Neuronal stem cell (in vitro differentiated cells): Measurements from ENCODE around the gene CREB5.

Experiments
- DNase-seq: peaks from one replicate; pipeline ENCODE4 v3.0.0-alpha.2; 2013; ENCODE audit warnings: low spot score
- H2AFZ ChIP-seq: one replicate; pipeline ENCODE4 v1.6.1; 2013; ENCODE audit warnings: mild to moderate bottlenecking, low read length, inconsistent platforms
- H2AK5ac ChIP-seq: 2 replicates; pipeline ENCODE4 v1.6.1; 2013; ENCODE audit warnings: low read depth, mild to moderate bottlenecking, inconsistent platforms, low read length, moderate library complexity, mixed read lengths
- H2BK120ac ChIP-seq: 2 replicates; pipeline ENCODE4 v1.6.1; 2013; ENCODE audit warnings: low read depth, mild to moderate bottlenecking, inconsistent platforms, low read length, moderate library complexity, mixed read lengths
- H2BK12ac ChIP-seq: one replicate; pipeline ENCODE4 v1.6.1; 2013; ENCODE audit warnings: low read length, inconsistent platforms
- H2BK15ac ChIP-seq: 2 replicates; pipeline ENCODE4 v1.6.1; 2013; ENCODE audit warnings: mild to moderate bottlenecking, low read length, inconsistent platforms, mixed read lengths
- H2BK5ac ChIP-seq: one replicate; pipeline ENCODE4 v1.6.1; 2013; ENCODE audit warnings: inconsistent platforms, mild to moderate bottlenecking, low read length, moderate library complexity
- H3K14ac ChIP-seq: one replicate; pipeline ENCODE4 v1.6.1; 2013; ENCODE audit warnings: low read length, inconsistent platforms
- H3K18ac ChIP-seq: 2 replicates; pipeline ENCODE4 v1.6.1; 2013; ENCODE audit warnings: low read length, inconsistent platforms
- H3K23ac ChIP-seq: 2 replicates; pipeline ENCODE4 v1.6.1; 2013; ENCODE audit warnings: low read depth, mild to moderate bottlenecking, mixed read lengths, low read length, inconsistent platforms; ENCODE audit not compliant: poor library complexity
- H3K27ac ChIP-seq: replicated peaks from 3 replicates; pipeline ENCODE4 v1.5.1; 2013; ENCODE audit warnings: low read length, inconsistent platforms
- H3K27me3 ChIP-seq, 3 experiments: 2 replicates each; pipeline ENCODE4 v1.6.1; 2013; ENCODE audit warnings: low read length in 3 of 3, mild to moderate bottlenecking in 2 of 3, inconsistent platforms in 1 of 3, low read depth in 1 of 3, mixed read lengths in 1 of 3, moderate library complexity in 1 of 3; ENCODE audit not compliant: control insufficient read depth in 3 of 3, insufficient read depth in 3 of 3
- H3K36me3 ChIP-seq, 2 donors: replicated peaks in 1 of 2; 2 replicates each; pipeline ENCODE4 v1.6.1; 2013; ENCODE audit warnings: low read length in 2 of 2; ENCODE audit not compliant: control insufficient read depth in 2 of 2, insufficient read depth in 2 of 2
- H3K4ac ChIP-seq: 2 replicates; pipeline ENCODE4 v1.6.1; 2013; ENCODE audit warnings: inconsistent platforms, mild to moderate bottlenecking, low read length, moderate library complexity
- H3K4me1 ChIP-seq, 2 donors: 1 replicate in 1 of 2; 2 replicates in 1 of 2; pipeline ENCODE4 v1.6.1; 2013; ENCODE audit warnings: low read length in 2 of 2, low read depth in 1 of 2; ENCODE audit not compliant: control insufficient read depth in 2 of 2, insufficient read depth in 1 of 2
- H3K4me2 ChIP-seq: one replicate; pipeline ENCODE4 v1.6.1; 2013; ENCODE audit warnings: mild to moderate bottlenecking, low read length, inconsistent platforms; ENCODE audit not compliant: insufficient read depth, poor library complexity, severe bottlenecking
- H3K4me3 ChIP-seq, 2 donors: 2 replicates each; pipeline ENCODE4 v1.5.1; 2013; ENCODE audit warnings: low read length in 2 of 2, mild to moderate bottlenecking in 2 of 2, inconsistent platforms in 1 of 2, moderate library complexity in 1 of 2
- H3K79me1 ChIP-seq: one replicate; pipeline ENCODE4 v1.6.1; 2013; ENCODE audit warnings: low read depth, mild to moderate bottlenecking, inconsistent platforms, low read length, moderate library complexity
- H3K9ac ChIP-seq: one replicate; pipeline ENCODE4 v1.6.1; 2013; ENCODE audit warnings: mild to moderate bottlenecking, low read depth, low read length, inconsistent platforms; ENCODE audit not compliant: poor library complexity
- H3K9me3 ChIP-seq, 2 donors: replicated peaks in 1 of 2; 2 replicates each; pipeline versions ENCODE3 to v1.6.1; 2013; ENCODE audit warnings: low read length in 2 of 2, mild to moderate bottlenecking in 2 of 2, inconsistent platforms in 1 of 2, low read depth in 1 of 2, mixed read lengths in 1 of 2, moderate library complexity in 1 of 2; ENCODE audit not compliant: control insufficient read depth in 2 of 2, insufficient read depth in 1 of 2
- H4K8ac ChIP-seq: one replicate; pipeline ENCODE4 v1.6.1; 2013; ENCODE audit warnings: low read depth, mild to moderate bottlenecking, inconsistent platforms, low read length, moderate library complexity
- H4K91ac ChIP-seq: one replicate; pipeline ENCODE4 v1.6.1; 2013; ENCODE audit warnings: low read length, low read depth, mild to moderate bottlenecking, inconsistent platforms; ENCODE audit not compliant: poor library complexity
- WGBS, 2 donors: extraction: QIAGEN DNeasy Blood & Tissue Kit; methylation state at CpG; one replicate each; pipeline ENCODE4 v1.1.7; 2013; ENCODE audit warnings: missing lambda C conversion rate in 2 of 2, mixed read lengths in 1 of 2; ENCODE audit not compliant: insufficient read length in 2 of 2, insufficient replicate concordance in 1 of 2; ENCODE audit errors: extremely low coverage in 2 of 2; 5-methylcytosine and 5-hydroxymethylcytosine counted together

The CREB5 gene

GRCh38 chr7:28773423-28774145, 361.3 kb downstream of the CREB5 start:
- Histone ChIP-seq H4K91ac (no peak overlapping the region), H3K36me3 (no peaks in the 10 kb centered on the region), H3K9ac (no peak overlapping the region), H3K79me1 (no peaks in the 10 kb centered on the region), H2BK15ac (no peak overlapping the region), H2BK120ac (no peak overlapping the region), H3K4me2 (no peak overlapping the region), H2AK5ac (no peak overlapping the region), H3K18ac (no peak overlapping the region), H3K9me3 (peaks cover 0 to 5% of the 10 kb centered on the region in 2 donors), H3K4ac (no peak overlapping the region), H4K8ac (no peak overlapping the region), H2BK5ac (no peak overlapping the region), H3K4me1 (no peaks in the 10 kb centered on the region), H3K27me3 (no peaks in the 10 kb centered on the region), H3K27ac (no peak overlapping the region), H3K23ac (no peak overlapping the region), H3K4me3 (no peak overlapping the region), H2AFZ (no peak overlapping the region), H2BK12ac (no peak overlapping the region), H3K14ac (no peak overlapping the region)
- DNase-seq, result no peak
- no CpG with 5 or more reads among the region's 6 CpGs for WGBS, 2 donors

GRCh38 chr7:28774261-28774988, 362.1 kb downstream of the CREB5 start:
- no CpG with 5 or more reads among the region's 4 CpGs for WGBS, 2 donors
- H3K36me3 ChIP-seq, result no peaks in the 10 kb centered on the region
- H3K18ac ChIP-seq, result no peak overlapping the region

GRCh38 chr7:28776463-28777157, 364.3 kb downstream of the CREB5 start:
- H4K8ac ChIP-seq, result no peak overlapping the region
- peaks cover 0 to 5% of the 10 kb centered on the region in 2 donors for H3K9me3 ChIP-seq
- H3K14ac ChIP-seq, result no peak overlapping the region
- H3K23ac ChIP-seq, result no peak overlapping the region
- H3K4me2 ChIP-seq, result no peak overlapping the region
- no peaks in the 10 kb centered on the region for H3K27me3 ChIP-seq
- H3K27ac ChIP-seq, result no peak overlapping the region
- H3K18ac ChIP-seq, result no peak overlapping the region
- no peaks in the 10 kb centered on the region for H3K36me3 ChIP-seq
- H2BK15ac ChIP-seq, result no peak overlapping the region
- no peak overlapping the region for H2AK5ac ChIP-seq
- DNase-seq, result no peak
- H3K4me3 ChIP-seq, result no peak overlapping the region
- no peak overlapping the region for H3K9ac ChIP-seq
- H3K79me1 ChIP-seq, result no peaks in the 10 kb centered on the region
- peaks cover 0 to 3% of the 10 kb centered on the region in 2 donors for H3K4me1 ChIP-seq
- H4K91ac ChIP-seq, result no peak overlapping the region
- WGBS, 2 donors, result no CpG with 5 or more reads among the region's 4 CpGs
- no peak overlapping the region for H3K4ac ChIP-seq
- no peak overlapping the region for H2BK120ac ChIP-seq
- H2BK5ac ChIP-seq, result no peak overlapping the region
- no peak overlapping the region for H2AFZ ChIP-seq
- no peak overlapping the region for H2BK12ac ChIP-seq

More at GRCh38 chr7:28774261-28774988, 362.1 kb downstream of the CREB5 start:
- Histone ChIP-seq H2BK120ac (no peak overlapping the region), H4K8ac (no peak overlapping the region), H3K27ac (no peak overlapping the region), H3K4me1 (no peaks in the 10 kb centered on the region), H2AK5ac (no peak overlapping the region), H3K4ac (no peak overlapping the region), H3K14ac (no peak overlapping the region), H3K9ac (no peak overlapping the region), H3K79me1 (no peaks in the 10 kb centered on the region), H3K4me2 (no peak overlapping the region), H3K23ac (no peak overlapping the region), H2AFZ (no peak overlapping the region), H3K4me3 (no peak overlapping the region), H2BK15ac (no peak overlapping the region), H3K27me3 (no peaks in the 10 kb centered on the region), H4K91ac (no peak overlapping the region), H2BK12ac (no peak overlapping the region), H3K9me3 (peaks cover 0 to 5% of the 10 kb centered on the region in 2 donors), H2BK5ac (no peak overlapping the region)
- DNase-seq, result no peak

DNA sequence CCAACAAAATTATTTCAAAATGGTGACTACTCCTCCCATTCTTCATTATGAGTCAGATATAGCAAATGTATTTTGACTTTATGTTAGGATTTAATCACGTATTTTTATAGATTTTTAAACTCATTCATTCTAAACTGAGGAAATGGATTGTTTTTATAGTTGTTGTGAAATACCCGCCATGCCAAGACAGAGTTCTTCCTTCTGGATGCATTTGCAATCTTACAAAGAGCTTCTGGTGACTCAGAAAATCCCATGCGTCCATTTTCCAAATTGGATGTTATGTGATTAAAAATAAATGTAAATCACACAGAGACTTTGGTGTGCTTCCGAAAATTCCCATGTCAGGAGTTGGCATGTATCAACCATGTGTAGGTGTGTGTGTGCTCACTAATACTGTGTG, 366.5 kb downstream of the CREB5 start:
- Histone ChIP-seq H3K4me3 (no peak overlapping the region), H3K23ac (no peak overlapping the region)

More for the DNA sequence above, 366.5 kb downstream of the CREB5 start:
- Histone ChIP-seq H3K4me2 (no peak overlapping the region), H3K4ac (no peak overlapping the region), H4K8ac (no peak overlapping the region), H2AK5ac (no peak overlapping the region), H3K18ac (no peak overlapping the region), H3K79me1 (no peaks in the 10 kb centered on the region), H3K14ac (no peak overlapping the region), H4K91ac (no peak overlapping the region), H2BK120ac (no peak overlapping the region), H2BK15ac (no peak overlapping the region), H3K9ac (no peak overlapping the region), H3K9me3 (peaks cover 0 to 5% of the 10 kb centered on the region in 2 donors), H3K36me3 (no peaks in the 10 kb centered on the region), H3K27me3 (no peaks in the 10 kb centered on the region), H2BK12ac (no peak overlapping the region), H3K27ac (no peak overlapping the region), H2AFZ (no peak overlapping the region), H2BK5ac (no peak overlapping the region), H3K4me1 (peaks cover under 1 to 6% of the 10 kb centered on the region in 2 donors)
- DNase-seq, result no peak
- no CpG with 5 or more reads among the region's 4 CpGs for WGBS, 2 donors
